Measurements from ENCODE around the gene PRPF40B.

PRPF40B gene

GRCh38 chr12:49598527-49598926 is 24.8 kb upstream of the PRPF40B start:
- no peaks in the 10 kb centered on the region for H4K20me1 ChIP-seq (ENCODE audit: insufficient read depth, low read length)
- H3F3A ChIP-seq (ENCODE audit: insufficient read depth, low read length), result no peaks in the 10 kb centered on the region
- no peaks in the 10 kb centered on the region for H3K9me3 ChIP-seq (ENCODE audit: low read length)
- TF ChIP-seq EZH2 (IDR thresholded peaks at IDR 0.05; ENCODE audit: borderline replicate concordance, low read length) (no peak), CTCF (IDR thresholded peaks at IDR 0.05; ENCODE audit: low read length) (no peak)
- H3K27me3 ChIP-seq (ENCODE audit: insufficient read depth, low read length), result no peaks in the 10 kb centered on the region
- H2AFZ ChIP-seq (ENCODE audit: low read length), result no peak overlapping the region
- H3K4me3 ChIP-seq (ENCODE audit: low read depth, low read length, poor library complexity, severe bottlenecking), result no peak overlapping the region
- no peaks in the 10 kb centered on the region for H3K4me1 ChIP-seq (ENCODE audit: insufficient read depth, low read length, severe bottlenecking)
- no peaks in the 10 kb centered on the region for H3K9me2 ChIP-seq (ENCODE audit: low read depth, low read length)
- H3K27ac ChIP-seq (ENCODE audit: low read depth, low read length, poor library complexity, severe bottlenecking), result no peak overlapping the region
- no peak overlapping the region for H3K9ac ChIP-seq (ENCODE audit: low read length)
- H3K4me2 ChIP-seq (ENCODE audit: low read length), result no peak overlapping the region
- H3K36me3 ChIP-seq (ENCODE audit: insufficient read depth, low read length), result no peaks in the 10 kb centered on the region
- H3K79me2 ChIP-seq (ENCODE audit: insufficient read depth, low read length), result no peaks in the 10 kb centered on the region

- H3K4me3 ChIP-seq (ENCODE audit: low read depth, low read length, poor library complexity, severe bottlenecking), result no peak overlapping the region
- no peaks in the 10 kb centered on the region for H3K27me3 ChIP-seq (ENCODE audit: insufficient read depth, low read length)
- no peak for TF ChIP-seq EZH2 (IDR thresholded peaks at IDR 0.05; ENCODE audit: borderline replicate concordance, low read length)
- no peak for TF ChIP-seq CTCF (IDR thresholded peaks at IDR 0.05; ENCODE audit: low read length)
- no peaks in the 10 kb centered on the region for H3F3A ChIP-seq (ENCODE audit: insufficient read depth, low read length)
- no peak overlapping the region for H3K27ac ChIP-seq (ENCODE audit: low read depth, low read length, poor library complexity, severe bottlenecking)
- no peak overlapping the region for H3K9ac ChIP-seq (ENCODE audit: low read length)
- no peaks in the 10 kb centered on the region for H3K4me1 ChIP-seq (ENCODE audit: insufficient read depth, low read length, severe bottlenecking)
- H3K9me2 ChIP-seq (ENCODE audit: low read depth, low read length), result no peaks in the 10 kb centered on the region
- no peak overlapping the region for H3K4me2 ChIP-seq (ENCODE audit: low read length)
- no peaks in the 10 kb centered on the region for H3K36me3 ChIP-seq (ENCODE audit: insufficient read depth, low read length)
- no peaks in the 10 kb centered on the region for H4K20me1 ChIP-seq (ENCODE audit: insufficient read depth, low read length)
- H3K9me3 ChIP-seq (ENCODE audit: low read length), result no peaks in the 10 kb centered on the region
- H2AFZ ChIP-seq (ENCODE audit: low read length), result no peak overlapping the region
- no peaks in the 10 kb centered on the region for H3K79me2 ChIP-seq (ENCODE audit: insufficient read depth, low read length)
These were observed 23.4 kb upstream of the PRPF40B start for GRCh38 chr12:49599961-49600360.

GRCh38 chr12:49603721-49604120 is 19.6 kb upstream of the PRPF40B start:
- TF ChIP-seq EZH2 (IDR thresholded peaks at IDR 0.05; ENCODE audit: borderline replicate concordance, low read length) (no peak), CTCF (IDR thresholded peaks at IDR 0.05; ENCODE audit: low read length) (no peak)
- Histone ChIP-seq H3K9ac (ENCODE audit: low read length) (no peak overlapping the region), H3K4me3 (ENCODE audit: low read depth, low read length, poor library complexity, severe bottlenecking) (no peak overlapping the region), H3K4me1 (ENCODE audit: insufficient read depth, low read length, severe bottlenecking) (no peaks in the 10 kb centered on the region), H2AFZ (ENCODE audit: low read length) (no peak overlapping the region), H3K9me2 (ENCODE audit: low read depth, low read length) (no peaks in the 10 kb centered on the region), H3K9me3 (ENCODE audit: low read length) (no peaks in the 10 kb centered on the region), H3K27ac (ENCODE audit: low read depth, low read length, poor library complexity, severe bottlenecking) (no peak overlapping the region), H3K36me3 (ENCODE audit: insufficient read depth, low read length) (no peaks in the 10 kb centered on the region), H4K20me1 (ENCODE audit: insufficient read depth, low read length) (no peaks in the 10 kb centered on the region), H3K27me3 (ENCODE audit: insufficient read depth, low read length) (no peaks in the 10 kb centered on the region), H3K79me2 (ENCODE audit: insufficient read depth, low read length) (no peaks in the 10 kb centered on the region), H3K4me2 (ENCODE audit: low read length) (no peak overlapping the region), H3F3A (ENCODE audit: insufficient read depth, low read length) (no peaks in the 10 kb centered on the region)
